Smooth muscle cell of trachea (primary cell): ENCODE measurements around the gene SNAPC1. TPM values are rescaled to one million over a fixed set of nuclear protein-coding genes. Genes with fewer than 3 reads are reported as not detected.

Experiments
- total RNA-seq: library from RNA; depleted of rRNA; stranded (reverse); fragments of >200 nt; gene quantifications from 2 replicates; pipeline ENCODE4 v1.2.1, GENCODE V29; 2014

Gene SNAPC1, protein sequence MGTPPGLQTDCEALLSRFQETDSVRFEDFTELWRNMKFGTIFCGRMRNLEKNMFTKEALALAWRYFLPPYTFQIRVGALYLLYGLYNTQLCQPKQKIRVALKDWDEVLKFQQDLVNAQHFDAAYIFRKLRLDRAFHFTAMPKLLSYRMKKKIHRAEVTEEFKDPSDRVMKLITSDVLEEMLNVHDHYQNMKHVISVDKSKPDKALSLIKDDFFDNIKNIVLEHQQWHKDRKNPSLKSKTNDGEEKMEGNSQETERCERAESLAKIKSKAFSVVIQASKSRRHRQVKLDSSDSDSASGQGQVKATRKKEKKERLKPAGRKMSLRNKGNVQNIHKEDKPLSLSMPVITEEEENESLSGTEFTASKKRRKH
- total RNA-seq: 8.1 and 9.9 TPM in 2 replicates

DNA sequence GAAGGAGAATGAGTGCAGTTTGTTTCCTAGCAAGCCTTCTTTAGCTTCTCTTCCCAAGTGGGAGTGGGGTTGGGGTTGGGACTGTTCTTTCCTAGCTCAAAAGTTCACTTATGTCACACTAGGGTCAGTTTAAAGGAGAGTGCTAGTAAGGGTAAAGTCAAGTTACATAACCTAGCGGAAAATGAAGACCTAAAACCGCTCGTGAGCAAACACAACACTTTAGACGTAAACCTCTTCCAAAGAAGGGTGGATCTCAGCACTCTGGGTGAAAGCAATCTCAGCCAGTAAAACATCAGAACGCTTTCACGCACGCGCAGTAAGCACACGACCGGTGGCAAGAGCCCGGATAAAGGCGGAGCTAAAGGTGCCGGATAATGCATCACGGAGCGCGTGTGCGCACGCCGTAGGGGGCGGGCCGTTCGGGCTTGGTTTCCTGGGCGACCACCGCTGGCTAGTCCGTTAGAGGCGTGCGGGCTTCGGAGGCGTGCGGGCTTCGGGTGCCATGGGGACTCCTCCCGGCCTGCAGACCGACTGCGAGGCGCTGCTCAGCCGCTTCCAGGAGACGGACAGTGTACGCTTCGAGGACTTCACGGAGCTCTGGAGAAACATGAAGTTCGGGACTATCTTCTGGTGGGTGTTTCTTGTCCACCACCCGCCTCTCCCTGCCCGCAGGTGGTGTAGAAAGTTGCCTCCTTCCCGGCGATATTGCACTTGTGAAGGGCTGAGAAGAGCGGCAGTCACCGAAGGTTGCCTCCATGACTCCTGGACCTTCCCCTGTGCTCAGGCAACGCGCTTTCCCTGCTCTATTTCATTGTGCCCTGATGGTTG is at the start of gene SNAPC1:
TSS of gene SNAPC1 (plus strand) at position 462 of the 828 bp plus-strand sequence. CDS start at position 503, 41 bp downstream.

GRCh38 chr14:61812347-61813095 is 50.3 kb downstream of the SNAPC1 start, which contains the start of gene SYT16:
SYT16 (plus strand) TSS chr14:61812703.

Other genes with a start within 250 kb of the SNAPC1 start
- 303 and 338 TPM in 2 replicates for gene HIF1A, start 66.9 kb upstream of the SNAPC1 start, total RNA-seq
- gene SYT16, start 50.3 kb downstream of the SNAPC1 start, total RNA-seq: 0.73 and 2.6 TPM in 2 replicates